Gastrocnemius medialis (tissue), 4 donors: ENCODE results near the gene SLC25A29. TPM values are rescaled to one million over a fixed set of nuclear protein-coding genes. Genes with fewer than 3 reads are reported as not detected.
"Not testable (repeated sequence)": the region's sequence is repeated elsewhere in the genome, so short reads cannot be mapped to it uniquely, and the experiment has no call there.

ENCODE experiments used
- ATAC-seq, 2 donors: fragments of 150-250 bp; one replicate each; pipeline ENCODE4 v1.9.1; 2016
- DNase-seq, 2 donors: peaks; one replicate each; pipeline ENCODE4 v3.0.0-alpha.2; 2019
- H3K27ac ChIP-seq, 4 donors: fragments of 200-600 bp; sonication (generic); 1 replicate in 1 of 4; 2 replicates in 3 of 4; pipeline ENCODE4 v1.5.1; 2016 to 2018; ENCODE audit warnings: mild to moderate bottlenecking in 2 of 4, moderate library complexity in 1 of 4
- H3K27me3 ChIP-seq, 3 donors: fragments of 200-600 bp; sonication (generic) in 2 of 3; 1 replicate in 1 of 3; 2 replicates in 2 of 3; pipeline versions ENCODE4 v1.5.1 to v1.6.0; 2016 to 2019; ENCODE audit warnings: mild to moderate bottlenecking in 1 of 3, moderate library complexity in 1 of 3
- H3K36me3 ChIP-seq, 2 donors: fragments of 200-600 bp; sonication (generic) in 1 of 2; one replicate each; pipeline ENCODE4 v1.5.1; 2017 to 2018
- H3K4me1 ChIP-seq, 2 donors: fragments of 200-600 bp; sonication (generic) in 1 of 2; one replicate each; pipeline ENCODE4 v1.5.1; 2016 to 2017; ENCODE audit warnings: mild to moderate bottlenecking in 2 of 2
- H3K4me3 ChIP-seq, 4 donors: fragments of 200-600 bp; sonication (generic) in 3 of 4; 1 replicate in 1 of 4; 2 replicates in 3 of 4; pipeline ENCODE4 v1.5.1; 2016 to 2019; ENCODE audit warnings: mild to moderate bottlenecking in 2 of 4
- H3K9me3 ChIP-seq, 3 donors: fragments of 200-600 bp; sonication (generic) in 2 of 3; 1 replicate in 1 of 3; 2 replicates in 2 of 3; pipeline ENCODE4 v1.5.1; 2016 to 2019
- CTCF ChIP-seq, 5 experiments: fragments of 450-650 bp in 3 of 5; fragments of 200-600 bp in 2 of 5; sonication (generic) in 2 of 5; IDR thresholded peaks in 4 of 5; conservative IDR thresholded peaks in 1 of 5; 1 replicate in 4 of 5; 2 replicates in 1 of 5; pipeline ENCODE4 v1.5.1; 2016 to 2019; ENCODE audit warnings: antibody characterized with exemption in 5 of 5, mild to moderate bottlenecking in 3 of 5, moderate library complexity in 3 of 5
- POLR2A ChIP-seq, 2 donors: fragments of 450-650 bp; IDR thresholded peaks; one replicate each; pipeline ENCODE4 v1.6.1; 2017; ENCODE audit warnings: antibody characterized with exemption in 2 of 2, mild to moderate bottlenecking in 2 of 2, moderate library complexity in 2 of 2
- in situ Hi-C, 4 donors: fragments of 200-750 bp; cut with MboI; loops; one replicate each; pipeline versions ENCODE4 v1.15.0 to v1.8.0; 2017; ENCODE audit warnings: low sequenced_read_pairs in 4 of 4
- intact Hi-C: fragments of 100-400 bp; cut with DNase I; formaldehyde crosslinking; loops from one replicate; pipeline ENCODE4 v1.15.1; 2023; ENCODE audit warnings: low total_unique reads
- total RNA-seq, 4 donors: library from RNA; depleted of rRNA; stranded (reverse); fragments of >200 nt; gene quantifications; one replicate each; pipeline versions ENCODE4 v1.1.0 to v1.2.3, GENCODE V29; 2016

Gene SLC25A29
- total RNA-seq, 4 donors from 2014 or later = 9.0 to 17.4 (median 13.4) TPM

GRCh38 chr14:100283984-100284881 lies 22.0 kb downstream of the SLC25A29 start:
- Histone ChIP-seq H3K4me1 (peaks cover 31 to 36% of the 10 kb centered on the region in 2 donors), H3K9me3 (no peaks in the 10 kb centered on the region), H3K36me3 (no peaks in the 10 kb centered on the region), H3K4me3 (peak overlapping the region; percentile 73 to 98 (median 84)), H3K27ac (peak overlapping the region; percentile 88 to 98 (median 92)), H3K27me3 (no peaks in the 10 kb centered on the region)
- TF ChIP-seq CTCF (IDR thresholded peaks at IDR 0.05 in 4 of 5, conservative IDR thresholded peaks at IDR 0.05 in 1 of 5) = no peak
- TF ChIP-seq POLR2A (IDR thresholded peaks at IDR 0.05) = no peak
- no peak for ATAC-seq
- intact Hi-C loops (loop anchor here (1.0 to 2.0 kb wide), 2 partner anchors 21 to 34 kb away; no protein-coding TSS in a partner anchor), in situ Hi-C loops (no loop called here)
- no peak for DNase-seq

GRCh38 chr14:100283436-100283835 lies 22.8 kb downstream of the SLC25A29 start:
- not testable (repeated sequence) for DNase-seq, ATAC-seq

GRCh38 chr14:100282766-100283419 lies 23.4 kb downstream of the SLC25A29 start:
- DNase-seq (no peak), ATAC-seq (no peak)
- no peaks in the 10 kb centered on the region for H3K36me3 ChIP-seq
- TF ChIP-seq POLR2A (IDR thresholded peaks at IDR 0.05) (no peak), CTCF (IDR thresholded peaks at IDR 0.05 in 4 of 5, conservative IDR thresholded peaks at IDR 0.05 in 1 of 5) (no peak)
- H3K4me3 ChIP-seq = no peak overlapping the region
- in situ Hi-C loops (no loop called here), intact Hi-C loops (no loop called here)
- H3K27ac ChIP-seq = peak overlapping the region in 1 of 4 donors; percentile 43
- H3K9me3 ChIP-seq = no peaks in the 10 kb centered on the region
- H3K27me3 ChIP-seq = no peaks in the 10 kb centered on the region
- peaks cover 30 to 31% of the 10 kb centered on the region in 2 donors for H3K4me1 ChIP-seq

More at GRCh38 chr14:100283436-100283835, 22.8 kb downstream of the SLC25A29 start:
- H3K27me3 ChIP-seq, H3K36me3 ChIP-seq, H3K9me3 ChIP-seq, H3K4me3 ChIP-seq, in situ Hi-C loops, intact Hi-C loops: not testable (repeated sequence)
- Histone ChIP-seq H3K27ac (peak overlapping the region in 1 of 4 donors; percentile 43), H3K4me1 (peaks cover 30 to 31% of the 10 kb centered on the region in 2 donors)

DNA sequence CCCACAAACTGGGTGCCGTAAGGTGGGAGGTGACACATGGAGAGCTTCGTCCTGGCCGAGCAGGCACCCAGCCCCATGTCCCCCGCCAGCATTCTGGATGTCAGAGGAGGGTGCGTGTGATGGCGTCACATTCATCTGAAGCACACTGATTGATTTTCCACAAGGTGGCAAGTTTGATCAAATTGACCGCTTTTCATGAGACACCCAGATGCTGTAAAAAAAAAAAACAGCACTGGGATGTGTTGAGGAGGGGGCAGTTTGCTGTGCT lies 24.2 kb downstream of the SLC25A29 start:
- H3K27me3 ChIP-seq = no peaks in the 10 kb centered on the region
- peak overlapping the region in 1 of 4 donors; percentile 44 for H3K27ac ChIP-seq
- intact Hi-C loops (no loop called here), in situ Hi-C loops (no loop called here)
- H3K36me3 ChIP-seq = no peaks in the 10 kb centered on the region
- H3K4me1 ChIP-seq = peaks cover 26 to 27% of the 10 kb centered on the region in 2 donors
- TF ChIP-seq CTCF (IDR thresholded peaks at IDR 0.05 in 4 of 5, conservative IDR thresholded peaks at IDR 0.05 in 1 of 5) (no peak), POLR2A (IDR thresholded peaks at IDR 0.05) (no peak)
- no peak for DNase-seq
- no peak overlapping the region for H3K4me3 ChIP-seq
- no peak for ATAC-seq
- no peaks in the 10 kb centered on the region for H3K9me3 ChIP-seq
